ENCODE results near the gene WFIKKN2.

Gene WFIKKN2

DNA sequence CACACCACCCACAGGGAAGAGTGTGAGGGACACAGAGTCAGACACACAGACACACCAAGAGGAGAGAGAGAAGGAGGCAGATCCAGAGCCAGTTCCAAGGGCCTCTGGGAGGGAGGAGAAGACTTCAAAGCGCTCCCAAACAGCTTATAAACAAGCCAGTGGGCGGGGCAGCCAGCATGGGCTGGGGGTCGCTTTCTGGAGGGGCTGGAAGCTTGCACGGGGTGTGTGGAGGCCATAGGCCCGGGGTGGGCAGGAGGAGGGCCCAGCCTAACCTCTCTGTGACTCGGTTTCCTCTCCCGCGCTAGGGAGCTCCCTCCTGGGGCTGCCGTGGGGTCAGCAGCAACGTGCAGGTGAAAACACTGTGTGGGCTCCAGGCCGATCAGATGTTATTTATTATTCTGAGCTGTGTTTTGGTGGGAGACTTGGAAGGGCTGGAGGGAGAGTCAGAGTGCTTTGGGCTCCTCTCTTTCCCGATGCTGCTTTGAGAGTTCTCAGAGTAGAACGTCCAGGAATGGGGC lies 2.5 kb upstream of the WFIKKN2 start:
- H3K4me3 ChIP-seq (replicated peaks; ENCODE audit: low read depth, low read length), result no peak overlapping the region
- no peak for DNase-seq (ENCODE audit: extremely low read depth, low read depth)
- TF ChIP-seq, protein P1, sequence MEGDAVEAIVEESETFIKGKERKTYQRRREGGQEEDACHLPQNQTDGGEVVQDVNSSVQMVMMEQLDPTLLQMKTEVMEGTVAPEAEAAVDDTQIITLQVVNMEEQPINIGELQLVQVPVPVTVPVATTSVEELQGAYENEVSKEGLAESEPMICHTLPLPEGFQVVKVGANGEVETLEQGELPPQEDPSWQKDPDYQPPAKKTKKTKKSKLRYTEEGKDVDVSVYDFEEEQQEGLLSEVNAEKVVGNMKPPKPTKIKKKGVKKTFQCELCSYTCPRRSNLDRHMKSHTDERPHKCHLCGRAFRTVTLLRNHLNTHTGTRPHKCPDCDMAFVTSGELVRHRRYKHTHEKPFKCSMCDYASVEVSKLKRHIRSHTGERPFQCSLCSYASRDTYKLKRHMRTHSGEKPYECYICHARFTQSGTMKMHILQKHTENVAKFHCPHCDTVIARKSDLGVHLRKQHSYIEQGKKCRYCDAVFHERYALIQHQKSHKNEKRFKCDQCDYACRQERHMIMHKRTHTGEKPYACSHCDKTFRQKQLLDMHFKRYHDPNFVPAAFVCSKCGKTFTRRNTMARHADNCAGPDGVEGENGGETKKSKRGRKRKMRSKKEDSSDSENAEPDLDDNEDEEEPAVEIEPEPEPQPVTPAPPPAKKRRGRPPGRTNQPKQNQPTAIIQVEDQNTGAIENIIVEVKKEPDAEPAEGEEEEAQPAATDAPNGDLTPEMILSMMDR (IDR thresholded peaks at IDR 0.05; ENCODE audit: low read depth, low read length, missing control alignments), result no peak

DNA sequence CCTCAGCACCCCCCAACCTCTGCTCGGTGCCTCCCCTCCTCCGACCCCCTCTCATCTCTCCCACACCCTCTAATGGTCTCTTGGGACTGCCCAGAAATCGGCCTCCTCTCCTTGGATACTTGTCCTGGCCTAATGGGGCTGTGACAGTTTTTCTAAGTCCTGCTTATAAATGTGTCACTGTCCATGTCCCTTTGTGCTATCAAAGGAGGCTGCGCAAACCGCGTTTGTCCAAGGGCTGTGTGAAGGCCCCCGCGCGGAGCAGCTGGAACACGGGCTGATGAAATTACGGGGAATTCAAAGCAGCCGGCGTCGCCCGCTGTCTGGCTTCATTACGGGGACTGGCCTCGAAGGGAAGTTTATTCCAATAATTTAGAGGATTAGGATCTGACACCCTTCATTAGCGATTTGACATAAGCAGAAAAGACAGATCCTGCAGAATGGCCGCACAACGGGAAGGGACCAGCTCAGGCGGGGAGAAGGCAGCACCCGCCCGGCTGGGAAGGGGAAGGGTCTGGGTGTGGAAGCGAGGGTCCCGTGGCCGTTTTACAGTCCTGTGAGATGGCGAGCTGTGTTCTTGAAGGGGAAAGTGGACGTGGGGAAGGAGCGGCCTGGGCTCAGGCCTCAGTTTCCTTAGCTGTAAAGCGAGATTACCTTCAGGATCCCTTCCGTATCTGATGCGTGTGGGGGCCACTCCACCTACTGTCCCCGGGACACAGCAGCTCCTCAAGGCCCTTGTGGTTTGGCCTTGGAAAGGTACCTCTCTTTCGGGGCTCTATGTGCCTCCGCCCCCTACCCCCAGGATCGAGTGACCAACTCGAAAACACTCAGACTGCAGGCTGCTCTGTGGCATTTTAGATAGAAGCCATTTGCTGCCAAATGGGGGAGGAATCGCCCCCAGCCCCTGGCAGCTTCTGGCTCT lies 1.6 kb upstream of the WFIKKN2 start:
- no peak for DNase-seq (ENCODE audit: extremely low read depth, low read depth)
- H3K4me3 ChIP-seq (replicated peaks; ENCODE audit: low read depth, low read length), result no peak overlapping the region
- TF ChIP-seq, protein P1 (IDR thresholded peaks at IDR 0.05; ENCODE audit: low read depth, low read length, missing control alignments), result no peak

DNA sequence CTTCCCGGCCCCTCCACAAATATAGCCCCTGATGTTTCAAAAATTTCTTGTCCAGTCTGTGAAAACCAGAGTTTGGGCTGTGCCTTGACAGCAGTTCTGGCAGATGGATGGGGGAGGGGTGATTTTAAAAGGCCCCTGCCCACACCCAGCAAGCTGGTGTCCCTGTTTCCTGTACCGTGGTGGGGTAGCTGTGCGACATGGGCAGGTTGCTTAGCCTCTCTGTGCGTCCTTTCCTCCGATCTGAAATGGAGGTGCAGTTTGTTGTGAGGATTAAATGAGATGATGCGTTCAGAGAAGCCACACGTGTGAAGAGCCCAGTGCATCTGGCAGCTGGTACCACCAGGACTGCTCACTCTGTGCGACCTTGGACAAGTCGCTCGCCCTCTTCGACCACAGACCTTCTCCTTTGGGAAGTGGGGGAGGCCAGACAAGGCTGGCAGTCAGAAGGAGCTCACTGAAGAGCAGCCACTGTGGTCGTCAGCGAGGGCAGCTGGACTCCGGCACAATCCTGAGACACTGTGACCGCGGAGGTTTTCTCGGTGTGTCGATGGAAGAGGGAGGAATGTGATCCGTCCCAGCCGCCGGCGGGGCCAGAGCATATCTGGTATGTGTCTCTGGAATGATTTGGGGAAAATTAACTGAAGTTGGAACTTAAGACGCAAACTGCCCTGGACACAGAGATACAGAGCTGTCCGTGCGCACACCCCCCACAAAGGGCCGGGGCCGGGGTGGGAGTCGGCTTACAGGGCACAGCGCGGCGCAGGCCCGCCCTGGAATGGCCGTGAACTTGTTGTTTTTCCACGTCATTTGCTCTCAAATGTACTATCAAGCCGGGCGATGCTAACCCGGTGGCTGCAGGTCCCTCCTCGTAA lies 721 bp upstream of the WFIKKN2 start:
- no peak overlapping the region for H3K4me3 ChIP-seq (replicated peaks; ENCODE audit: low read depth, low read length)
- no peak for DNase-seq (ENCODE audit: extremely low read depth, low read depth)
- TF ChIP-seq, protein P1 (IDR thresholded peaks at IDR 0.05; ENCODE audit: low read depth, low read length, missing control alignments), result no peak

DNA sequence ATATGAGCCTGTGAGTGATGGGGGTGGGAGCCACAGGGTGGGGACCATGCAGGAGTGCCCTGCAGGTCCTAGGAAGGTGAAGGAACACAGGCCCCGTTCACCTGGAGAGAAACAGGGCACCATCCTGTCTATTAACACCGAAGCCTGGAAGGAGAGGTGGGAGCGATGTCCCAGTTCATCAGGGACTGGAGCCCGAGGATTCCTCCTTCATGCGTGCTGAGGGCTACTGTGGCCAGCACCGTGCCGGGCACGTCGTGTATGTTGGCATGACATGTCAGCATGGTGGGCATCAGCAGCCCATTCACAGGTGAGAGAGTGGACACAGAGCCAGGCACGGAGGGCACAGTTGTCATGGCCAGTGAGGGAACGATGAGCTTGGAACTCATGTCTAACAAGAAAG lies 1.4 kb downstream of the WFIKKN2 start:
- no peak overlapping the region for H3K4me3 ChIP-seq (replicated peaks; ENCODE audit: low read depth, low read length)
- TF ChIP-seq, protein P1 (IDR thresholded peaks at IDR 0.05; ENCODE audit: low read depth, low read length, missing control alignments), result no peak
- DNase-seq (ENCODE audit: extremely low read depth, low read depth), result no peak

DNA sequence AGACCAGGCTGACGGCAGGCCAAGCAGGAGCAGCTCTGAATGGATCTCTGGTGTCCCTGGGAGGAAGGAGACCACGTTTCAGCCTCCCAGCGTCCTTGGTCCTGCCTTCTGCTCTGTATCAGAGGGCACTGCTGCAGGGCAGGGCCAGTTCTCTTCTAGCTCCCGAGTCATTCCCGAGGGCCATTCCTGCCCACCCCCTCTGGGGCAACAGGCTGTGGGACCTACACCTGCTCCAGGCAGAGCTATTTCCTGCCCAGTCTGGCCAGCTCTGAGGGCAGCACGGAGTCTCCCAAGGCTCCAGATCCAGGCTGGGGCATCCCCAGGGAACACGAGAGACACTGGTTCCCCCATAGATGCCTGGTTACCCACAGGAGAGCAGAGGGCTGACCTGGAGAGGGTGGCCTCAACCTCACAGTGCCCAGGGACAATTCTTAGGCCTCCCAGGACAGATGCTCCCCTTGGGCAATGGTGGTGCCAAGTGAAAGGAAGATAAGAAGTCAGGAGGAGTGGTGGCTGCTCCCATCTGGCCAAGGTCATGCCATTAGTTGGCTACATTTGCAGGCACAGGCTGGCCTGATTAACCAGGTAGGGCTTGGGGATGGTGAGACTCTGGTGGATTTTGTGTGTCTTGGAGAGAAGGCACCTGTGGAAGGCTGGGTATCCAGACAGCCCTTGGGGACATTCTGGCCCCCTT lies 2.0 kb downstream of the WFIKKN2 start:
- no peak overlapping the region for H3K4me3 ChIP-seq (replicated peaks; ENCODE audit: low read depth, low read length)
- no peak for DNase-seq (ENCODE audit: extremely low read depth, low read depth)
- TF ChIP-seq, protein P1 (IDR thresholded peaks at IDR 0.05; ENCODE audit: low read depth, low read length, missing control alignments), result no peak

Measured in HFF-Myc (cell line).